Left cardiac atrium (tissue), 4 donors: ENCODE measurements around the gene VWA5A. TPM values are rescaled to one million over a fixed set of nuclear protein-coding genes. Genes with fewer than 3 reads are reported as not detected.
A peak's percentile ranks its signal among the peaks of the same experiment; 100 is the strongest.
"Not testable (repeated sequence)": the region's sequence is repeated elsewhere in the genome, so short reads cannot be mapped to it uniquely, and the experiment has no call there.

Experiments
- ATAC-seq, 2 donors: fragments of 200-7000 bp; cut with Tn5 transposase; one replicate each; pipeline ENCODE4 v1.9.1; 2020; ENCODE audit warnings: mild to moderate bottlenecking in 2 of 2, moderate library complexity in 2 of 2
- DNase-seq: peaks from one replicate; pipeline ENCODE4 v3.0.0-alpha.2; 2020
- intact Hi-C, 2 donors: fragments of 100-400 bp; cut with DNase I; formaldehyde crosslinking; loops; one replicate each; pipeline versions ENCODE4 v1.14.1 to v1.15.1; 2022 to 2023
- total RNA-seq, 2 donors: library from RNA; stranded (reverse); fragmentation: NEBNext Ultra II Directional; extraction: Animal tissue kit (Norgen Biotek cat#: 25700); gene quantifications; one replicate each; pipeline ENCODE4 v1.2.1, GENCODE V29; 2021
- donor health status: DM: no; HTN: yes; CAD: no.
- donor health status: DM: no; HTN: yes; CAD: no; lungs with severe emphysema.
- donor health status: DM: yes; HTN: yes; CAD: no.
- donor health status: Dilated cardiomyopathy.

VWA5A gene
- total RNA-seq, 2 donors from 2014 or later = 5.4 to 7.6 TPM

DNA sequence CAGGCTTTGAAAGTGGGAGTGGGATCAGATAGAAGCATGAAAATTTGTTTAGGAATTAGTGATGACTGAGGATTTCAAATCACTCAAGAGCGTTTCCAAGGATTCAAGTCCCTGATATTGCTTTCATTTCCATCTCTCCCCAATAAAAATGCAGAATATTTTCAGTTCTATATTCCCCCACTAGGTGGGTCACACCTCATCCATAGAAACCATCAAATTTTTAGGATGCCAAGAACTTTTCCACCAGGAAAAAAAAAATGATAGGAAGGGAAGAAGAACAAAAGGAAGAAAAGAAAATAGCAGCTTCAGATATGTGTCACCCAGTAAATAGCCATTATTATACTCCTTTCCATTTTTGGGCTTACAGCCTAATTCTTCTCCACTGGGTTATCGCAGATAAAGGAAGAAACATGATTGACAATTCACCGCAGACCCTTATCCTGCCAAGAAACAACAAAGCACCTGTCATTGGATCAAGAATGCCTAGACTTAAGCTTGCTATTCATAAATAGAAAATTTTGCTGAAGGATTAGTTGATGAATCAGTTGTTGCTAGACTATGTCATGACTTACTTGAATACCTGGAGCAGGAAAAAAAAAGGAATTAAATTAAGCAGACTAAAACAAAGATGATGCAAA, 37.6 kb downstream of the VWA5A start:
- no peak for DNase-seq
- ATAC-seq = no peak
- intact Hi-C loops = no loop called here

DNA sequence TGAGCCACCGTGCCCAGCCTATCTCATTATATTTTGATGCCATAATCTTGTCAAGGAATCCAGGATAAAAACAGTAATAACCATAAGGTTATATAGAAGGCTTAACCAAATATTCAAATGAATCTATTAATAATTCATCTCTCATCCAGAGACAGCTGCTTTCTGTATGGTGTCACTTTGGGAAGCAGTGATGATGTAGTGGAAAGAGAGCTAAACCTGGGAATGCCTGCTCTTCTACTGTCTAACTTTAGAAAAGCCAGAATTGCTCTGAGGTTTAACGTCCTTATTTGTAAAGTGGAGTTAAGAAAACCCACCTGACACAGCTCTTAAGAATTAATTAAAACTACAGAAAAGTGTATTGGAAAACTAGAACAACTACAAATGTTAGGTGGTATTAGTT, 38.6 kb downstream of the VWA5A start:
- no peak for ATAC-seq
- intact Hi-C loops = no loop called here

DNA sequence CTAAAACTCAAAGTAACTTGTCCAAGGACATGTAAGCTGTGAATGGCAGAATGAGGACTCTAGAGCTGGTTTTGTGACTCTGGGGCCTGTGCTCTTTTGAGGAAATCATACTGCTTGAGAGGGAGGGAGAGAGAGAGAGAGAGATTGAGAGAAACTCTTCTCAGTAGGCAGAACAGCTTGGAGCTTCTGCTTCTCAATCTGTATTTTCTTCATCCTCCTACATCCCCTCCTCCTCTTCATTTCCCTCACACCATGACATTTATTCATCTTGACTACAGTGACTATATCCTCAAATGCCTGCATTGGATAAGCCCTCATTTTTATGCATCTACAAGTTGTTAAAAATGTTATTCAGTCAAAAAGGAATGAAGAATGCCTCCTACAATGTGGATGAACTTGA, 44.2 kb downstream of the VWA5A start:
- ATAC-seq (no peak), DNase-seq (no peak)
- intact Hi-C loops = no loop called here

More for the DNA sequence above, 38.6 kb downstream of the VWA5A start:
- no peak for DNase-seq

DNA sequence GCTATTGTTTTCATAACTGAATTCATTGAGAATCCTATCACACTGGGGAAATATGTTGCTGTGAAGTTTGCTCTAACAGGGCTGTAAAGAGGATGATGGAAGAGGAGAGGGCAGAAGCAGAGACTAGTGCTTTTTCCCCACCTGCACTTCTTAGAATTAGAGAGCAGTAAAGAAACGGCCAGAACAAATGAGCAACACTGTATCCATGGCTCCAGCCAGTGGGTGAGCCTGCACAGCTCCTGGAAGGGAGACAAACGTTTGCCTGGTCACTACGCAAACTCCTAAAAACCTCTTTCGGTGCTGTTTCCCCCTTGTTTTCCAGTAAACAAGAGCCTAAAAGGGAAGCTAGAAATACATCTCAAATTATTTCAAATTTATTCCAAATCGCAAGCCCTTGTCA, 45.7 kb downstream of the VWA5A start:
- ATAC-seq (no peak), DNase-seq (no peak)
- intact Hi-C loops = no loop called here

DNA sequence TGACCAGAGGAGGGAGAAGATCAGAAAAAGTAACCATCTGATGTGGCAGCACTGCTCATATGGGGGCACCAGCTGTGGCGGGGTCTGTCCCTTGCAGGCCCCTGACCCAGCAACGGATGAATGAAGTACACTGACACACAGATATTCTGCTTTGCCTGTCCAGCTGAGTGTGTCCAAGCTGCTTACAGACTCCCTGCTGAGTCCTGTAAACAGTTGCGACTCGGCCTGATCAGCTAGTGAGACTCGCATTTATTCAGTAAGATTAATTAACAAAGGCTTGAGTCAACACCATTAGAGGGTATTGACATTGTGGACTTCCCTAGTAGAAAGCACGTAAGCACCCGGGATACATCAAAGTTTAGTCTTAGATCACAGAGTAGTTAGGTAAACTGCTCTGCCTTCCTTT, 52.6 kb downstream of the VWA5A start:
- no peak for ATAC-seq
- intact Hi-C loops = no loop called here
- DNase-seq = no peak

DNA sequence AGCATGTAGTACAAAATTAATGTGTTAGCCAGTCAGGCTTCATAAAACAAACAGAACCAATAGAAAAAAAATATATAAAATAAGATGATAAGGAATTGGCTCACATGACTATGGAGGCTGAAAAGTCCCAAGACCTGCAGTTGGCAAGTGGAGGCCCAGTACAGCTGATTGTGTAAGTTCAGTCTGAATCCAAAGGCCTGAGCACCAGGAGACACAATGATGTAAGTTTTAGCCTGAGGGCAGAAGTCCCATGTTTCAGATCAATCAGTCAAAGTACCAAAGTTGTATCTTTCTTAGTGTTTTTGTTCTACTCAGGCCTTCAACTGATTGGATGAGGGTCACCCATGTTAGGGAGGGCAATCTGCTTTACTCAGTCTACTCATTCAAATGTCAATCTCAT, 53.5 kb downstream of the VWA5A start:
- intact Hi-C loops = no loop called here
- DNase-seq (no peak), ATAC-seq (no peak)

DNA sequence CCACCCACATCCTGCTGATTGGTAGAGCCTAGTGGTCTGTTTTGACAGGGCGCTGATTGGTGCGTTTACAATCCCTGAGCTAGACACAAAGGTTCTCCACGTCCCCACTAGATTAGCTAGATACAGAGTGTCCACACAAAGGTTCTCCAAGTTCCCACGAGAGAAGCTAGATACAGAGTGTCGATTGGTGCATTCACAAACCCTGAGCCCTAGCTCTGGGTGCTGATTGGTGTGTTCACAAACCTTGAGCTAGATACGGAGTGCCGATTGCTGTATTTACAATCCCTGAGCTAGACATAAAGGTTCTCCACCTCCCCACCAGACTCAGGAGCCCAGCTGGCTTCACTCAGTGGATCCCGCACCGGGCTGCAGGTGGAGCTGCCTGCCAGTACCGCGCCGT, 55.1 kb downstream of the VWA5A start:
- ATAC-seq, intact Hi-C loops, DNase-seq: not testable (repeated sequence)

DNA sequence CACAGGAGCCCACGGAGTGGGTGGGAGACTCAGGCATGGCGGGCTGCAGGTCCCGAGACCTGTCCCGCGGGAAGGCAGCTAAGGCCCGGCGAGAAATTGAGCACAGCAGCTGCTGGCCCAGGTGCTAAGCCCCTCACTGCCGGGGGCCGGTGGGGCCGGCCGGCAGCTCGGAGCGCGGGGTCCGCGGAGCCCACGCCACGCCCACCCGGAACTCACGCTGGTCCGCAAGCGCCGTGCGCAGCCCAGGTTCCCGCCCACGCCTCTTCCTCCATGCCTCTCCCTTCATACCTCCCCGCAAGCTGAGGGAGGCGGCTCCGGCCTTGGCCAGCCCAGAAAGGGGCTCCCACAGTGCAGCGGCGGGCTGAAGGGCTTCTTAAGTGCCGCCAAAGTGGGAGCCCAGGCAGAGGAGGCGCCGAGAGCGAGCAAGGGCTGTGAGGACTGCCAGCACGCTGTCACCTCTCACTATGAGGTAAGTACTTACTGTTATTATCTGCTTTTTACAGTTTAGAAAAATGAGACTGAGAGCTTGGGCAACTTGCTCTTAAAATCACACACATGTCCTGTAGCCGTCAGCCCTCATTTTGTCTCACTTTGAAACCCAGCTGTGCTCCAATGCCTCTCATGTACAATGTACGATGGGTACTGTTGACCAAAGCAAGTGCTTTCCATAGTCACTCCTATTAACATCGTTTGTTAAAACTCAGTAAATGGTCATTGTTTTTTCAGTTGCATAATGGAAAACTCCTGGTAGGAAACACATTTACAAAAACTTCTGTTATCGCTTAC, 55.7 kb downstream of the VWA5A start:
- DNase-seq = no peak
- no peak for ATAC-seq
- intact Hi-C loops = no loop called here

DNA sequence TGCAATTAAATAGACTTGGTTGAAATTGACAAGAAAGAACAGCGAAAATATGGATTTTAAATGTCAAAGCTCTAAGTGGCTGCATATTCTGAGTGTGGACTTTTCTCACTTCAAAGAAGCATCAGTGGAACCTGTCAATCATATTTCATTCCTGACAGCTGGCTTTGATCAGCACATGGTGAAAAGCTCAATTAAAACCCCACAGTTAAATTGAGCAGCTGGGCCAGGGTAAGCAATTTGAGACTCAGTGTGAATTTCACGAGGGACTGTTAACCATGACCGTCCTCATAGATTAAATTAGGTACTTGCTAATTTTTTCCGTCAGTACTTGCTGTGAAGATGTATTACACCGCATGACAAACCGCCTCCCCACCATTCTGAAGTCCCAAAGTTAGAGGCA, 56.9 kb downstream of the VWA5A start:
- no peak for DNase-seq
- intact Hi-C loops = no loop called here
- no peak for ATAC-seq

DNA sequence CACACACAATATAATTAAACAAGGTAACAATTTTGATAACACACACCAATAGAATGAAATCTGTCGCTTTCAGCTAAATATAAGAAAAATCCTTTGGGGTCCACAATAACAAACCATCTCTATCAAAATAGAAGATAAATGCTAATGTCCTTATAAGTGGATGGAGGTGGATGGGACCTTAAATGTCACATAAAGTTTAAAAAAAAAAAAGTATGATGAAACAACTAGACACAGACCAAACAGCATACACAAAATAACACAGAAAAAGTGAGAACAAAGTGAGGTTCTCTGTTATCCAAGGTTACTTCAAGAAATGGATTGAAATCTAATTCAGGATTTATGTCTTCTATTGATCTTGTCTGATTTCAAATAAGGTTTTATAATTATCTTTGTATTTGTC, 57.3 kb downstream of the VWA5A start:
- DNase-seq (no peak), ATAC-seq (no peak)
- intact Hi-C loops = no loop called here

DNA sequence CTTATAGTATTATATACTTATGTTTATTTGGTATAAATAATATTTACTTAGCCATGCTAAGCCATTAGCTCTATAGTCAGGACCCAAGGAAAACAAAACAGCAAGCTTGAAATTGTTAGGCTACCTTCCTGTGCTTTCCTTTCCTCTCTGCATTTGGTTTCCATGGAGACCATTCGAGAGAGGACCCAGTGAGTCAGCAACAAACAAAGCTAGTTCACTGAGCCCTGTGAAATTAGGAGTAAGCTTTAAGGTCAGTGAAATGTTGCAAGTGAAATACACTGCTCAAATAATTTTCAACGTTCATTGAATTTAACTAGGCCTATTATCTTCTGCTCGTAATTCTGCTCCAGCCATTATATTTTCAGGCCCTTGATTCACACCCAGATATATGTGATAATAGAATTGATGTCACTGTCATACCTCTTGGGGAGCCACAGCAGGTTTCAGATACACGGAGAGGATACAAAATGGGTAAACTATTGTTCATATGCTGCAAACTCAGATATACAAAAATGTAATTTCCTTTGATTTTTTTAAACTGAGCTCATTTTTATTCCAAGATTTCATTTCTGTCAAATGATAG, 58.8 kb downstream of the VWA5A start:
- ATAC-seq (peak in 1 of 2 donors; percentile 70), DNase-seq (no peak)
- intact Hi-C loops = no loop called here

DNA sequence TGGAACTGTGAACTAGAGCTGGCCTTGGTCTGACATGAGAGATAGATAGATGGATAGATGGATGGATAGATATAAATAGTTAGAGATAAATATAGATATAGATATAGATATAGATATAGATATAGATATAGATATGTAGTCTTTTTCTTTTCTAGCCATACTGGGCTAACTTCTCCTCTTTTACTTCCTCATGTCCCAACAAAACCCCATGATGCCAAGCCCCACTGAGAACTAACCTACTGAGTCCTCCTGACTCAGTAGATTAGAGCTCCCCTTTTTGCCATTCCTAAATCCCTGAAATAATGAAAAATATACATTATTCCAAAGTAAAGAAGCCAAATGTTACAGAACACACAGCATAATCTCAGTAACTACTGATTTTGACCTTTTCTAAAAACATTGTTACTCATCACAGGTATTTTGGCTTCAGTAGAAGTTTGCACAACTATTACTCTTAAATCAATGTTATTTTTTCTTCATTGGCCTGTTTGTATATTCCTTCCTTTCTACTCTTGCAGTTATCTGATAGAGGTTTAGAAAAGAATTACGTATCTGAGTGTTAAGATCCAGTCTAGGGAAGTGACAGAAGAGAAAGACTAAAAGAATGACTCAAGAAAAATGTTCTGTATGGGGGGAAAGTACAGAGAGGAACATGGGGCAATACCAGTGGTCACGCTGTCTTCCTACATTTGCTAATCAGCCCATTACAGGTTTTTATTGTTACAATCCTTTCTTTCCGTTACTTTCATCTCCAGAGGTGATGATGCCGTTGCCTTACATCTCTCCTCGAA, 61.9 kb downstream of the VWA5A start:
- ATAC-seq = no peak
- no peak for DNase-seq
- intact Hi-C loops = no loop called here

DNA sequence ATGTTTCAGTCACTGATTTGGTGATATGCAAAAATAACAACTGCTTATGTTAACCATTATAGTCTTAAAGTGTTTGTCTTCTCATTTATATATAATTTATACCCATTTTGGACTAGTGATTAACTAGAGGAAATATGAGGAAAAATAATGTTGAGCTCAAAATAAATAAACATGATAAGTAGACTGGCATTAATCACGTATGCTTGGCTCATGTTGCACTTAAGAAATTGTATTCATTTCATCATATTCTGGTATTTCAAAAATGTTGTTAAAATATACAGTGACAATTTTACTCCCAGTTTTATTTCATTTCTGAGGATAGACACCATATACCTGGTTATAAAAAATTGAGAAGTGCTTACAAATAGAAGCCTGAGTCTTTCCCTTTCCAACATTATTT, 64.1 kb downstream of the VWA5A start:
- no peak for ATAC-seq
- intact Hi-C loops = no loop called here
- no peak for DNase-seq

DNA sequence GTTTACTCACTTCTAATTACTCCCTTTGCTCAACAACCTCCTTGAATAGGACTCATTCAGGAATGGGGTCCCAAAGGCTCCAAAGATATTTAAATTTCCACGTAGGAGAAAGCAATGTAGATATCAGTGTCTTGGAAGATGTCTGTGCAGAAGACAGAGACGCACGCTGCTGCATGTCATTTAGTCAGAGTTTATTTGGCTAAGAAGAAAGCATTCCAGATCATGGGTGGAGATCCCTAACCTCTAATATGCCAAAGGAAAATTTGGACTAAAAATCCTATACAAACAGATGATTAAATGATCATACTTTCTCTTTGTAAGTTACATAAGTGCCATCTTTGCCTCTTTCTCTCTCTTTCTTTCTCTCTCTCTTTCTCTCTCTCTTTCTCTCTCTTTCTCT, 67.8 kb downstream of the VWA5A start, which contains the start of gene OR10D3:
TSS of gene OR10D3 (plus strand) at position 278 of the 400 bp plus-strand sequence. CDS start 1,925 bp downstream, outside the sequence.
- intact Hi-C loops = no loop called here
- no peak for DNase-seq
- no peak for ATAC-seq

DNA sequence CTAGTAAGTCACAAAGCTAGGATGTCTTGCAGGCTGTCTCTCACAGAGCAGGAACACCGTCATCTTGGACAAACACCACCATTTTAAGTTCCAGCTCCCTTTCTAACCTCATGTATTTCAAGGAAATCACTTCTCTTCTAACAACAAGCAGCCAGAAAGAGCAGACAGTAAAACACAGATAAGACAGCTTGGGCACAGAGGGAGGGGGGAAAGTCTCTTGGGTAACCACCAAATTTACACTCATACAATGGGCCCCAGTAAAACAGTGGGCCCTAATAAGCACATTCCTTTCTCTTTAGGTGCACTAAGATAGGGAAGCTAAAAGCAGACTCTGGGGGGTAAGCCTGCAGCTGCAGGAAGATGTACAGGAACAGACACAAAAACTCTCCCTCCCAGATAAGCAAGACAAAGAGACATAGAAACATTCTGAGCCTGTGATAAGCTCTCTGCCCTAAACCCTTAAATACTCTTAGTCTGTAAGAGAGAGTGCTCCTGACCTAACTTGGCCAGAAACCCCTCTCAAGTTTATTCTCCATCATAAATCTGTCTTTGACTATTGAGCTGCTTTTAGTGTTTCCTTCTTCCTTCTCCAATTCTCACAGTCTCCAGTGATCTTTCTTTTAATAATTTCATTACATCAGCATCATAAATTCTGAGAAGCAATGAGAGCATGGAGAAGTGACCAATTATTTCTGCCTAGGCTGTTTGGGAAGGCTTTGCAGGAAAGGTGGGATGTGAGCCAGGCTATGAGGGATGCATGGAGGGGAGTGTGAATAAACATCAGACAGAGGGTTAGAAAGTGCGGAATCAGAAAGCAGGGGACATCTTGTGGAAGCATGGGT, 75.3 kb downstream of the VWA5A start:
- intact Hi-C loops = no loop called here
- DNase-seq = no peak
- ATAC-seq = no peak

DNA sequence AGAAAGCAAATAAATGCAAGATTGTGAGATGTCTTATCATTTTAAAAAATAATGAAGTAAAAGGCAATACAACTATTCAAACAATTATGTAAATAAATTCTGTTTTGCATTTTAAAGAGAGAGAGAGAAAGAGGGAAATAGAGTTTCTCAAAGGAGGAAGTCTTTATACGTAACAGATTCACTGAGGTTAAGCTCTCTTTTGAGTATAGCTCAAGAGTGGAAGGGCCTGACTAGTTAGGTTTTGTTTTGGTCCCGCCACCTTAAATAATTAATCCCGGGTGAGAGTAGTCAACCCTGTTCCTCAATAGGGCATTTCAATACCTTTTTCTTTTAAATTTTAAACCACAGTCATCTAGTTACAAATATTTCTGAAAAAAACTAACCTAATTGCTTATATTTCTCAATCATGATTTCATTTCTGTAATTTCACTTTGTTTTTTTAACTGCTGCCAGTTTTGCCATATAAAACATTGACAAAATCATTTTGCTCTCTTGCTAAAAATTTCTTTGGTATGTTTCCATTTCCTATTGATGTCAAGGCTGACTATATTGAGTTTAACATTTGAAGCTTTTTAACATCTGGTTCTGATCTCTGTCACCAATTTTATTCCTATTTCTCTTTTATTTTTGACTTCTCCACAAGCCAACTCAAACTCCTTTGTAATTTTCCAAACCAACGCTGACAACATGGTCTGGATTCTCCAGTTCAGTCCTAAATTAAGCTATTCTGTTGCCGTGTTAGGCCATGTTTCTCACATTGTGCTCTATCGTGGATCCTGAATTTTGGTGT, 78.2 kb downstream of the VWA5A start:
- no peak for DNase-seq
- intact Hi-C loops = no loop called here
- ATAC-seq = no peak

DNA sequence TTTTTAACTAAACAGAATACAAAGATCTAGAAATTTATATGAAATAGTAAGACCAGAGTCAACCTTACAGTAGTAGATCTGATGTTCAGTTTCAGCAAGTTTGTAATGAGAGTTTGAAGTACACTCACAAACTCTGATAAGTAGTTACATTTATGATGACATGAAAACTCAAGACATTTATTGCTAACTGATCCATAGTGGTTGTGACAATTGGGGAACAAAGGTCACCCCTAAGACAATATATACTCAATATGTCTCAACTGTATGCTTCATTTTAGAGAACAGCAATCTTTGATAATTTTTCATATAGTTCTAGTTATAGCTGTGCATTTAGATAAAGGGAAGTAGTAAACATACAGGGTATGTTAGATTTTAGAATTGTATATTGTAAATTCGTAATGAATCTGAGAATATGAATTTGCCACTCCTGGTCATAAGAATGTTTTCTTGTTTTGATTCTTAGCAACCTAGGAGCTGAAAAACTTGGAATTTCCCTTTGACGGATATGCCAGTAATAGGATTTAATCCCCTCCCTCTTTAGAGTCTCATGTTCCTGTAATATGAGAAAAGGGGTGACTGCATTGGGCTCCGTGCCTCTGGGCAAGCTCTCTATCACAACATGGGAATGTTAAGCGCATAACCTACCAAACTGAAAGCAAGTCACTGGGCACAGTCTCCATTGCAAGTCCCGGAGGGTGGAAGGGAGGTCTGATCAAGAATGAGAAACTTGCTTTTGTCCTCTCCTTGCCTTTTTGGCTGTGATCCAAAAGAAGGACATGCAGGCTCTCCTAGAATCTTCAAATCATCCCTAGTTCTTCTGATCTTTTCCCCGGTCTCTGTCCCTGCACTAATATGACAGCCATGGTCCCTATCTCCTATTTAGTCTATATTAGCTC, 79.3 kb downstream of the VWA5A start:
- intact Hi-C loops = loop anchor here in 1 of 2 donors (5.0 kb wide), 1 partner anchor 122 kb away; no protein-coding TSS in a partner anchor
- DNase-seq (no peak), ATAC-seq (peak; percentile 63 to 67)
